Breast epithelium (tissue), 3 donors: ENCODE data around the gene FBXO27.

Source experiments
- POLR2A ChIP-seq: fragments of 450-650 bp; IDR thresholded peaks from one replicate; pipeline ENCODE4 v1.6.1; 2016; ENCODE audit warnings: antibody characterized with exemption, mild to moderate bottlenecking, moderate library complexity
- TF ChIP-seq, protein P1 (sequence below), 3 donors: fragments of 450-650 bp; IDR thresholded peaks; one replicate each; pipeline ENCODE4 v1.5.1; 2016 to 2017; ENCODE audit warnings: antibody characterized with exemption in 3 of 3, mild to moderate bottlenecking in 3 of 3, moderate library complexity in 3 of 3

DNA sequence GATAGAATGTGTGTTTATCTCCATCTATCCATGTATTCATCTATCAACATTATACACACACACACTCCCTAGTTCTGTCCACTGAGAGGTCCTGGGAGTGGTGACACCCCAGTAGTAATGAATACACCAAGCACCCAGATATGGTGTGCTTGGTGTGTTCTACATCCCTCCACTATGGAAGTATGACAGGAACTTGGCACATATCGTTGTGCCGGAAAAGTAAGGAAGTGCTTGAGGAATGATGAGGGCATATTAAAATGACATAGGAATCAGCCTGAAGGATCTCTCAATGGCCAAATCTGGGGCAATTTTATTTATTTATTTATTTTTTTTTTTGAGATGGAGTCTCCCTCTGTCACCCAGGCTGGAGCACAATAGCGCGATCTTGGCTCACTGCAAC lies 28.6 kb downstream of the FBXO27 start:
- no peak for TF ChIP-seq POLR2A
- TF ChIP-seq, protein P1, sequence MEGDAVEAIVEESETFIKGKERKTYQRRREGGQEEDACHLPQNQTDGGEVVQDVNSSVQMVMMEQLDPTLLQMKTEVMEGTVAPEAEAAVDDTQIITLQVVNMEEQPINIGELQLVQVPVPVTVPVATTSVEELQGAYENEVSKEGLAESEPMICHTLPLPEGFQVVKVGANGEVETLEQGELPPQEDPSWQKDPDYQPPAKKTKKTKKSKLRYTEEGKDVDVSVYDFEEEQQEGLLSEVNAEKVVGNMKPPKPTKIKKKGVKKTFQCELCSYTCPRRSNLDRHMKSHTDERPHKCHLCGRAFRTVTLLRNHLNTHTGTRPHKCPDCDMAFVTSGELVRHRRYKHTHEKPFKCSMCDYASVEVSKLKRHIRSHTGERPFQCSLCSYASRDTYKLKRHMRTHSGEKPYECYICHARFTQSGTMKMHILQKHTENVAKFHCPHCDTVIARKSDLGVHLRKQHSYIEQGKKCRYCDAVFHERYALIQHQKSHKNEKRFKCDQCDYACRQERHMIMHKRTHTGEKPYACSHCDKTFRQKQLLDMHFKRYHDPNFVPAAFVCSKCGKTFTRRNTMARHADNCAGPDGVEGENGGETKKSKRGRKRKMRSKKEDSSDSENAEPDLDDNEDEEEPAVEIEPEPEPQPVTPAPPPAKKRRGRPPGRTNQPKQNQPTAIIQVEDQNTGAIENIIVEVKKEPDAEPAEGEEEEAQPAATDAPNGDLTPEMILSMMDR (IDR thresholded peaks at IDR 0.05) = no peak
